ENCODE data around the gene LCN2. TPM values are rescaled to one million over a fixed set of nuclear protein-coding genes. Genes with fewer than 3 reads are reported as not detected.

The LCN2 gene
- total RNA-seq, 2 donors from 2014 or later: 30.5 to 43.7 TPM

DNA sequence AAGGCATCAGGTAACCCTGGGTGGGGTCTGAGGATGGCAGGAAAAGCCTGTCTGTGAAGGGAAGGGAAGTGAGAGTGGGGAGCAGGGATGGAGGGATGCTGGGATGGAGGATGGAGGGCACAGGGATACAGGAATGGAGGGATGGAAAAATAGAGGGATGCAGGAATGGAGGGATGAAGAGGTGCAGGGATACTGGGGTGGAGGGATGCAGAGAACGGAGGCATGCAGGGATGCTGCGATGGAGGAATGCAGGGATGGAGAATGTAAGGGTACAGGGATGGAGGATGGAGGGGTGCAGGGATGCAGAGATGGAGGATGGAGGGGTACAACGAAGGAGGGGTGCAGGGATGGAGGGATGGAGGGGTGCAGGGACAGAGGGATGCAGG, 30.8 kb upstream of the LCN2 start:
- H3K36me3 ChIP-seq: no peaks in the 10 kb centered on the region
- 66% methylated on average over 3 of the region's 3 CpGs for WGBS
- no peaks in the 10 kb centered on the region for H3K27me3 ChIP-seq (replicated peaks; ENCODE audit: insufficient read depth)
- no peaks in the 10 kb centered on the region for H3K4me1 ChIP-seq (replicated peaks)
- H3K27ac ChIP-seq: no peak overlapping the region
- TF ChIP-seq POLR2AphosphoS5 (IDR thresholded peaks at IDR 0.05) (no peak), POLR2A (IDR thresholded peaks at IDR 0.05) (no peak), CTCF (IDR thresholded peaks at IDR 0.05) (no peak)
- H3K4me3 ChIP-seq: no peak overlapping the region
- no peak for DNase-seq (ENCODE audit: low spot score)
- H3K9me3 ChIP-seq: no peaks in the 10 kb centered on the region
- intact Hi-C loops (cut with DNase I): loop anchor here (2.0 kb wide), 1 partner anchor 84 kb away; no protein-coding TSS in a partner anchor

DNA sequence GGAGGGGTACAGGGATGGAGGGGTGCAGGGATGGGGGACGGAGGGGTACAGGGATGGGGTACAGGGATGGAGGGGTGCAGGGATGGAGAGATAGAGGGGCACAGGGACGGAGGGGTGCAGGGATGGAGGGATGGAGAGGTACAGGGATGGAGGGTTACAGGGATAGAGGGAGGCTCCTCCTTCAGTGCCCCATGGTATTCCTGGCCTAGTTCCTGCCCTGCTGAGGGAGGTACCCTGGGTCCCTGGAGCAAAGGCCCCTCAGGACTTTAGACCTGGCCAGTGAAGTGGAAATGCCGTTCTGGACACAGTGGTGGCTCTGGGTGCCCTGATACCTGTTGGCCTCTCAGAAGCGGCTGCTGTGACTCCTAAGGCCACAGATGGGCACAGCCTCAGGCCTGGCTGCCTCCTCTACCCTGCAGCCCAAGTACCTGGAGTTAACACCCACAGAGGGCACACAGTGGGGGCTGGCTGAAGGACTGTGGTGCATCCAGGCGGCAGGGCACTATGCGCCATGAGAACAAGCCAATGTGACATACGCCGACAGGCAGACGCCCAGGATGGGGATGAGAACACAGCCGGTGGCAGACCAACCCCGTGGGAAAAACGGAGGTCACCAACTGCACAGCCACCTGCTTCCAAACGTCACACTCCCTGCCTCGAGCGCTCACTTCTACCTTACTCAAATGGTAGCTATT, 30.1 kb upstream of the LCN2 start:
- Histone ChIP-seq H3K9me3 (no peaks in the 10 kb centered on the region), H3K36me3 (no peaks in the 10 kb centered on the region), H3K4me3 (no peak overlapping the region), H3K4me1 (replicated peaks) (no peaks in the 10 kb centered on the region), H3K27ac (no peak overlapping the region), H3K27me3 (replicated peaks; ENCODE audit: insufficient read depth) (no peaks in the 10 kb centered on the region)
- DNase-seq (ENCODE audit: low spot score): no peak
- no peak for TF ChIP-seq CTCF (IDR thresholded peaks at IDR 0.05)
- no peak for TF ChIP-seq POLR2AphosphoS5 (IDR thresholded peaks at IDR 0.05)
- TF ChIP-seq POLR2A (IDR thresholded peaks at IDR 0.05): no peak
- intact Hi-C loops (cut with DNase I): loop anchor here (2.0 kb wide), 1 partner anchor 84 kb away; no protein-coding TSS in a partner anchor
- 77% methylated on average over 15 of the region's 15 CpGs for WGBS

GRCh38 chr9:128120061-128120740, 29.1 kb upstream of the LCN2 start:
- DNase-seq (ENCODE audit: low spot score): no peak
- H3K27ac ChIP-seq: no peak overlapping the region
- H3K27me3 ChIP-seq (replicated peaks; ENCODE audit: insufficient read depth): no peaks in the 10 kb centered on the region
- TF ChIP-seq CTCF (IDR thresholded peaks at IDR 0.05) (no peak), POLR2AphosphoS5 (IDR thresholded peaks at IDR 0.05) (no peak), POLR2A (IDR thresholded peaks at IDR 0.05) (no peak)
- intact Hi-C loops (cut with DNase I): loop anchor here (5.0 kb wide), 1 partner anchor 178 kb away; no protein-coding TSS in a partner anchor
- no peaks in the 10 kb centered on the region for H3K36me3 ChIP-seq
- no peak overlapping the region for H3K4me3 ChIP-seq
- no peaks in the 10 kb centered on the region for H3K4me1 ChIP-seq (replicated peaks)
- no peaks in the 10 kb centered on the region for H3K9me3 ChIP-seq
- WGBS: 78% methylated on average over 20 of the region's 20 CpGs

GRCh38 chr9:128120741-128121465, 28.4 kb upstream of the LCN2 start:
- TF ChIP-seq POLR2A (IDR thresholded peaks at IDR 0.05): no peak
- no peak for TF ChIP-seq POLR2AphosphoS5 (IDR thresholded peaks at IDR 0.05)
- no peak for TF ChIP-seq CTCF (IDR thresholded peaks at IDR 0.05)
- H3K27me3 ChIP-seq (replicated peaks; ENCODE audit: insufficient read depth): no peaks in the 10 kb centered on the region
- DNase-seq (ENCODE audit: low spot score): no peak
- H3K4me1 ChIP-seq (replicated peaks): no peaks in the 10 kb centered on the region
- intact Hi-C loops (cut with DNase I): loop anchor here (5.0 kb wide), 1 partner anchor 179 kb away; no protein-coding TSS in a partner anchor
- H3K36me3 ChIP-seq: no peaks in the 10 kb centered on the region
- H3K4me3 ChIP-seq: no peak overlapping the region
- no peak overlapping the region for H3K27ac ChIP-seq
- 82% methylated on average over 22 of the region's 29 CpGs for WGBS
- H3K9me3 ChIP-seq: no peaks in the 10 kb centered on the region
